Activated B cell treated with CpG ODN at 0.5 μM for 24 hours (primary cell): ENCODE results near the gene ATF7. TPM values are rescaled to one million over a fixed set of nuclear protein-coding genes. Genes with fewer than 3 reads are reported as not detected.

Experiments
- ATAC-seq: fragments of 200-7000 bp; cut with Tn5 transposase; one replicate; pipeline ENCODE4 v1.10.0; 2021; ENCODE audit warnings: low read depth, mild to moderate bottlenecking, moderate library complexity
- CTCF ChIA-PET: fragments of 350-600 bp; sonication (Branson Sonifier 250); formaldehyde crosslinking; loops from one replicate; lab custom pipeline; 2021; ENCODE audit warnings: antibody characterized with exemption; lab: Charles Lee
- POLR2A ChIA-PET: fragments of 350-600 bp; sonication (Branson Sonifier 250); formaldehyde crosslinking; loops from one replicate; lab custom pipeline; 2021; ENCODE audit warnings: antibody characterized with exemption; lab: Charles Lee
- DNase-seq: peaks from one replicate; pipeline ENCODE4 v3.0.0; 2022
- H3K27ac Mint-ChIP-seq: one replicate; pipeline ENCODE4 v1.8.0; 2020; ENCODE audit warnings: mixed read lengths
- H3K27me3 Mint-ChIP-seq: one replicate; pipeline ENCODE4 v1.8.0; 2021; ENCODE audit warnings: mixed read lengths
- H3K36me3 Mint-ChIP-seq: one replicate; pipeline ENCODE4 v1.8.0; 2021; ENCODE audit warnings: low read depth, mixed read lengths
- H3K4me1 Mint-ChIP-seq: one replicate; pipeline ENCODE4 v1.8.0; 2021; ENCODE audit warnings: mixed read lengths
- H3K4me3 Mint-ChIP-seq: one replicate; pipeline ENCODE4 v1.8.0; 2020; ENCODE audit warnings: mild to moderate bottlenecking, mixed read lengths
- H3K9me3 Mint-ChIP-seq: one replicate; pipeline ENCODE4 v1.8.0; 2020; ENCODE audit warnings: mixed read lengths
- CTCF ChIP-seq: fragments of 200-600 bp; IDR thresholded peaks from one replicate; pipeline ENCODE4 v1.8.0; 2022; ENCODE audit warnings: antibody characterized with exemption, mild to moderate bottlenecking
- intact Hi-C: fragments of 100-400 bp; cut with micrococcal nuclease; formaldehyde crosslinking; loops from one replicate; pipeline ENCODE4 v1.15.1; 2024
- total RNA-seq: library from RNA; stranded (reverse); gene quantifications from 2 replicates; pipeline ENCODE4 v1.2.3, GENCODE V29; 2022

The ATF7 gene
- total RNA-seq, 1 donor from 2014 or later: 36.8 TPM

DNA sequence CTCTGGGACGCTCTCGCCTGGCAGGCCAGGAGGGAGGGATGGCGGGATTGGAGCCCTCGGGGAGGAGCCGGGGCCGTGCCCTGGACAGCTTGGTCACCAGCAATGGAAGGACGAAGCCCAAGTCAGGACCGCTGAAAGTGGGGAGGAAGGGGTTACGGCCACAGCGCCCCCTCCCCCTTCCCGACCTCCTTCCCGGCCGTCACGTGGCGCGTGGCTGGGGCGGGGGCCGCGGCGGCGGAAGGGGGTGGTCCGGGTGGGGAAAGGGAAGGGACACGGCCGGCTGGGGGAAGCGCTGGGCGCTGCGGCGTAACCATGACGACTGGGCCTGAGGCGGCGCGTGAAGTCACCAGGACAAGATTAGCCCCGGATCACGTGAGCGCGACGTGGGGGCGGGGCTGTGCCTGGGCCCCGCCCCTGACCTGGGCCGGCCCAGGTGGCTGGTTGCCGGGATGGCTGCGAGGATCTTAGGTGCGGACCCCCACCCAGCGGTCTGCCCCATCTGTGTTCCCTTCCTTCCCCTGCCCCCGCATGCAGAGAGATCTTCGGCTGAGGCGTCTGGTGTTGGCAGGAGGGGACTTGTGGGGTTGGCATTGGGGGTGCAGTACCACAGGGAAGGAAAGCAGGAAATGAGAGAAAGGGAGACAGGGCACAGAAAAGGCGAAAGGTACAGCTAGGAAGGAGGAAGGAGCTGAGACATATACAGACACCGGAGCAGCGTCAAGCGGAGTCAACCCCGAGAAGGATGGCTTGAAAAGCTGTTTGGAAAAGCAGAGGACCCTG is 133.2 kb downstream of the ATF7 start:
- ATAC-seq: peak; percentile 92
- no peak for TF ChIP-seq CTCF
- H3K4me1 Mint-ChIP-seq: peaks cover 21% of the 10 kb centered on the region

GRCh38 chr12:53492188-53492587 is 134.0 kb downstream of the ATF7 start:
- H3K9me3 Mint-ChIP-seq: no peaks in the 10 kb centered on the region
- peak overlapping the region; percentile 87 for H3K4me3 Mint-ChIP-seq
- ChIA-PET POLR2A (interaction anchor here (0.6 to 5.3 kb wide), 8 partner anchors 8 to 74 kb away, joined by 3 to 53 read pairs (median 7); partner anchors contain the start of genes MAP3K12 and TARBP2), CTCF (interaction anchor here (0.9 kb wide), 2 partner anchors 16 to 23 kb away, joined by 3 read pairs; no protein-coding TSS in a partner anchor)
- DNase-seq: no peak
- H3K4me1 Mint-ChIP-seq: peaks cover 21% of the 10 kb centered on the region
- H3K27ac Mint-ChIP-seq: peak overlapping the region; percentile 84
- intact Hi-C loops: loop anchor here (2.0 kb wide), 1 partner anchor 171 kb away; the partner anchor contains the start of gene AAAS
- TF ChIP-seq CTCF: no peak
- peaks cover 1% of the 10 kb centered on the region for H3K36me3 Mint-ChIP-seq
- H3K27me3 Mint-ChIP-seq: no peaks in the 10 kb centered on the region
- no peak for ATAC-seq

More for the DNA sequence above, 133.2 kb downstream of the ATF7 start:
- DNase-seq: peak; percentile 95
- intact Hi-C loops: loop anchor here (1.0 to 2.0 kb wide), 3 partner anchors 8 to 172 kb away; partner anchors contain the start of genes AAAS, PRR13 and TARBP2
- POLR2A ChIA-PET: interaction anchor here (0.7 to 5.3 kb wide), 6 partner anchors 7 to 52 kb away, joined by 3 to 53 read pairs (median 6); partner anchors contain the start of genes MAP3K12, PRR13 and TARBP2
- Mint-ChIP-seq H3K27me3 (no peaks in the 10 kb centered on the region), H3K27ac (peak overlapping the region; percentile 84), H3K9me3 (no peaks in the 10 kb centered on the region), H3K36me3 (peaks cover 1% of the 10 kb centered on the region), H3K4me3 (peak overlapping the region; percentile 87)
- CTCF ChIA-PET: interaction anchor here (1.2 to 1.4 kb wide), 2 partner anchors 11 to 169 kb away, joined by 3 to 4 read pairs; no protein-coding TSS in a partner anchor

GRCh38 chr12:53489242-53489864 is 136.8 kb downstream of the ATF7 start:
- no peak overlapping the region for H3K27ac Mint-ChIP-seq
- H3K4me1 Mint-ChIP-seq: peaks cover 21% of the 10 kb centered on the region
- no peak overlapping the region for H3K4me3 Mint-ChIP-seq
- ChIA-PET POLR2A (interaction anchor here (1.8 to 5.3 kb wide), 2 partner anchors 11 kb away, joined by 8 to 53 read pairs; partner anchors contain the start of genes MAP3K12 and TARBP2), CTCF (no interaction called here)
- H3K27me3 Mint-ChIP-seq: no peaks in the 10 kb centered on the region
- no peak for ATAC-seq
- TF ChIP-seq CTCF: no peak
- H3K36me3 Mint-ChIP-seq: peaks cover 16% of the 10 kb centered on the region
- DNase-seq: no peak
- intact Hi-C loops: no loop called here
- H3K9me3 Mint-ChIP-seq: no peaks in the 10 kb centered on the region

DNA sequence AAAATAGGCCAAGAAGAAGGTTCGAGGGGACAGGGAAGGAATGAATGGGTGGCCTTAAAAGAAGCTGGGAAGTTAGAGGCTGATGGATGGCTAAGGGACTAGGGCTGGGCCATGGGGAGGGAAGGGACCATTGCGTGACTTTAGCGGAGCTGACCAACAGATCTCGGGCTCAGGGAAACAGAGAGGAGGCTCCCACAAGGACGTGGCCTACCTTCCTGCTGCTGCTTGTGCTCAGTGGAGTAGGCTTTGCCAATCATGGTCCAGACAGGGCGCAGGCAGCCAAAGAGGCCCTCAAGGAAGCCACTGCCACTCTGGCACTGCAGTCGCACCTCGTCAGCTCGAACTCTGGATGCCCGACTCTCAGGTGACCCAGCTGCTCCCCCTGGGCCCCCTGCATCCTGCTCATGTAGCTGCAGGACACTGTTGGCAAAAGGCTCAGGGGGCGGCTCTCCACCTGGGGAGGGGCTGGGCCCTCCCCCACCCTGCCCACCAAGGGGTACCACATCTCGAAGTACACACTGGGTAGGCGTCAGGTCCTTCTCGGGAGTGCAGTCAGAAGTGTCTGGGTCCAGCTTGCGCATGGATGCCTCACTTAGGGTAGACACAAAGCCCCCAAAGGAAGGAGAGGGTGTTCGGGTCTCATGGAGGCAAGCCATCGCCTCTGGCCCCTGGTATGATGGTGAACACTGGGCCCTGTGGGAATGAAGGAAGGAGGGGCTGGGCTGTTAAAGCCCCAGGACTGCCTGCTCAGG is 139.3 kb downstream of the ATF7 start:
- no peaks in the 10 kb centered on the region for H3K27me3 Mint-ChIP-seq
- intact Hi-C loops: no loop called here
- no peak for TF ChIP-seq CTCF
- no peaks in the 10 kb centered on the region for H3K9me3 Mint-ChIP-seq
- H3K4me1 Mint-ChIP-seq: peaks cover 6% of the 10 kb centered on the region
- H3K36me3 Mint-ChIP-seq: peaks cover 32% of the 10 kb centered on the region
- ATAC-seq (no peak), DNase-seq (no peak)
- ChIA-PET POLR2A (no interaction called here), CTCF (no interaction called here)
- no peak overlapping the region for H3K4me3 Mint-ChIP-seq
- no peak overlapping the region for H3K27ac Mint-ChIP-seq
